Fibroblast of villous mesenchyme (primary cell): ENCODE data around the gene CPNE7. TPM values are rescaled to one million over a fixed set of nuclear protein-coding genes. Genes with fewer than 3 reads are reported as not detected.

Experiments used
- DNase-seq: peaks from one replicate; pipeline ENCODE4 v3.0.0-alpha.2; 2010; ENCODE audit warnings: low read depth
- H3K4me3 ChIP-seq: 2 replicates; pipeline ENCODE4 v1.5.1; 2011; ENCODE audit warnings: low read depth, mild to moderate bottlenecking, low read length
- CTCF ChIP-seq: IDR thresholded peaks from 2 replicates; pipeline ENCODE4 v1.5.1; 2012; ENCODE audit warnings: low read depth, mild to moderate bottlenecking, low read length; ENCODE audit not compliant: insufficient read depth
- total RNA-seq: library from RNA; depleted of rRNA; stranded (reverse); fragments of >200 nt; gene quantifications from 2 replicates; pipeline ENCODE4 v1.2.3, GENCODE V29; 2012

Gene CPNE7
- total RNA-seq, 1 donor: 9.5 TPM

GRCh38 chr16:89613231-89613953 is 37.8 kb downstream of the CPNE7 start, which contains the start of gene DPEP1:
TSS of gene DPEP1 (plus strand) at chr16:89613642. CDS start at chr16:89630411, 16,769 bp downstream.
- TF ChIP-seq CTCF: no peak
- H3K4me3 ChIP-seq: no peak within 1 kb of the TSS
- DNase-seq: peak; percentile 64

DNA sequence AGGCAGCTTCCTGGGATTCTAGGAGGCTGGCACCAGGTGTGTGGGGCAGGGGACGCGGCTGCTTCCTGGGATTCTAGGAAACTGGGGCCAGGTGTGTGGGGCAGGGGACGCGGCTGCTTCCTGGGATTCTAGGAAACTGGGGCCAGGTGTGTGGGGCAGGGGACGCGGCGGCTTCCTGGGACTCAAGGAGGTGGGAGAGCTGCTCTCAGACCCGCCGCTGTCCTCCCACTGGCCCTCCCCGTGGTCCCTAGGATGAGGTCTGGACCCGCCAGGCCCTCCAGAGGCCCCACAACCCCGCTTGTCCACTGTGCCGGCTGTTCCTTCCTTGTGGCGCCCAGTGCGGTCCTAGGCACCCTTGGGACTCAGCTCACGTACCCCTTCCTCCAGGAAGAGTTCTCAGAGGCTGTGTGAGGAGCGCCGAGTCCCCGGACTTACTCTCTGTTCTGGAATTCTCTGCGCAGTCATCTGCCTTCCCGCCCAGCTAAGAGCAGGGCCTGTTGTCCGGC is 38.4 kb downstream of the CPNE7 start:
- H3K4me3 ChIP-seq: no peak overlapping the region
- no peak for DNase-seq
- no peak for TF ChIP-seq CTCF

DNA sequence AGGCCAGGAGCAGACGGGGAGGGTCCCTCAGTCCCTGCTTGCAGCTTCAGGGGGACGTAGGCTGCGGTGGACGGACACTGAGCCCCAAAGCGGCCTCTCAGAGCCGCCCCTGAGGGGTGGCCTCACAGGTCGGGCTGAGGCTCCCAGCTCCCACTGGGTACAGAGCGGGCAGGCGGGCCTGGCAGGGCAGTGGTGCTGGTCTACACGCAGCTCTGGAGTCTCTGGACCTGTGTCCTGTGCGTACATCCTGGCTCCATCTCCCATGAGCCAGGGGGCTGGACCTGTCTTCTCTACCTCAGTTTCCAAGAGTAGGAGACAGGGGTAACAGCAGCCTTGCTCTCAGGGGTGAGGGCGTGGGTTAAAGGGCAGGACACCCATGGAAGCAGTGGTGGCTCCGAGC is 39.6 kb downstream of the CPNE7 start:
- H3K4me3 ChIP-seq: no peak overlapping the region
- no peak for DNase-seq
- no peak for TF ChIP-seq CTCF

GRCh38 chr16:89615596-89616090 is 40.1 kb downstream of the CPNE7 start:
- peak; percentile 66 for TF ChIP-seq CTCF
- no peak overlapping the region for H3K4me3 ChIP-seq
- DNase-seq: no peak

- no peak overlapping the region for H3K4me3 ChIP-seq
- DNase-seq: no peak
- TF ChIP-seq CTCF: no peak
Measured at GRCh38 chr16:89616623-89617022, 41.1 kb downstream of the CPNE7 start.

DNA sequence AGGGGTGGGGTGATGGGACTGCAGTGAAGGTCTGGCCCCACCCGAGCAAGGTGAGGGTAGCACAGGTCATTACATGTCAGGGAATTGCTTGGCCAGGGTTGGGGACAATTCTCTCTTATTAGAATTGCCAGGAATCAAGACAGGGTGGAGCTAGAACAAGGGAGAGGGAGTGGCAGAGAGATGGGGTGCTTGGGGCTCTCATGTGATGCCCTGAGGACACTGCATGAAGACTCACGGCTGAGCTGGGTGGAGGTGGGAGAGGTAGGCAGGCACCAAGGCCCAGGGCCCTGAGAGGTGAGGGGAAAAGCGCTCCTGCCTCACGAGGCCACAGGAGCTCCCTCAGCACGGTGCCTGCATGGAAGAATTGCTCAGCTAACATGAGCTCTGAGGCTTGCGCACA is 41.5 kb downstream of the CPNE7 start:
- no peak overlapping the region for H3K4me3 ChIP-seq
- DNase-seq: no peak
- no peak for TF ChIP-seq CTCF
